ENCODE results near the gene CLEC16A. TPM values are rescaled to one million over a fixed set of nuclear protein-coding genes. Genes with fewer than 3 reads are reported as not detected.

The CLEC16A gene
- total RNA-seq, 1 donor from 2014 or later, result 40.4 TPM

- intact Hi-C loops (cut with micrococcal nuclease), result no loop called here
Measured at GRCh38 chr16:11011326-11011725, 67.0 kb downstream of the CLEC16A start.

- intact Hi-C loops (cut with micrococcal nuclease), result no loop called here
Measured at GRCh38 chr16:11012841-11013240, 68.5 kb downstream of the CLEC16A start.

GRCh38 chr16:11014136-11014535 is 69.8 kb downstream of the CLEC16A start:
- intact Hi-C loops (cut with micrococcal nuclease), result no loop called here

GRCh38 chr16:11015076-11015475 is 70.7 kb downstream of the CLEC16A start:
- intact Hi-C loops (cut with micrococcal nuclease), result no loop called here

- intact Hi-C loops (cut with micrococcal nuclease), result no loop called here
Measured at GRCh38 chr16:11015607-11016006, 71.2 kb downstream of the CLEC16A start.

- intact Hi-C loops (cut with micrococcal nuclease), result no loop called here
Measured at GRCh38 chr16:11016524-11016988, 72.2 kb downstream of the CLEC16A start.

GRCh38 chr16:11016993-11017392 is 72.6 kb downstream of the CLEC16A start:
- intact Hi-C loops (cut with micrococcal nuclease), result no loop called here

GRCh38 chr16:11017499-11017898 is 73.1 kb downstream of the CLEC16A start:
- intact Hi-C loops (cut with micrococcal nuclease), result no loop called here

GRCh38 chr16:11020388-11020787 is 76.0 kb downstream of the CLEC16A start:
- intact Hi-C loops (cut with micrococcal nuclease), result no loop called here

- intact Hi-C loops (cut with micrococcal nuclease), result no loop called here
Measured at GRCh38 chr16:11020792-11021551, 76.6 kb downstream of the CLEC16A start.

GRCh38 chr16:11022002-11022401 is 77.6 kb downstream of the CLEC16A start:
- intact Hi-C loops (cut with micrococcal nuclease), result no loop called here

GRCh38 chr16:11023262-11024039 is 79.1 kb downstream of the CLEC16A start:
- intact Hi-C loops (cut with micrococcal nuclease), result no loop called here

- intact Hi-C loops (cut with micrococcal nuclease), result no loop called here
Measured at GRCh38 chr16:11024333-11025053, 80.1 kb downstream of the CLEC16A start.

GRCh38 chr16:11025120-11025531 is 80.8 kb downstream of the CLEC16A start:
- intact Hi-C loops (cut with micrococcal nuclease), result no loop called here

- intact Hi-C loops (cut with micrococcal nuclease), result no loop called here
Measured at GRCh38 chr16:11029948-11030347, 85.6 kb downstream of the CLEC16A start.

GRCh38 chr16:11030990-11031510 is 86.7 kb downstream of the CLEC16A start:
- intact Hi-C loops (cut with micrococcal nuclease), result no loop called here

- intact Hi-C loops (cut with micrococcal nuclease), result no loop called here
Measured at GRCh38 chr16:11032000-11032921, 87.9 kb downstream of the CLEC16A start.

GRCh38 chr16:11032922-11033291 is 88.5 kb downstream of the CLEC16A start:
- intact Hi-C loops (cut with micrococcal nuclease), result no loop called here

- intact Hi-C loops (cut with micrococcal nuclease), result no loop called here
Measured at GRCh38 chr16:11033629-11034420, 89.5 kb downstream of the CLEC16A start.

GRCh38 chr16:11034481-11034931 is 90.1 kb downstream of the CLEC16A start:
- intact Hi-C loops (cut with micrococcal nuclease), result no loop called here
